Stimulated activated CD8-positive, alpha-beta memory T cell treated with anti-CD3 and anti-CD28 coated beads, Interleukin-4, amount 100 ng/mL, for 24 hours (primary cell): ENCODE results near the gene APOBEC3H.

ENCODE experiments used
- DNase-seq: peaks from one replicate; pipeline ENCODE4 v3.0.0-alpha.2; 2020; ENCODE audit warnings: low read depth

APOBEC3H gene

DNA sequence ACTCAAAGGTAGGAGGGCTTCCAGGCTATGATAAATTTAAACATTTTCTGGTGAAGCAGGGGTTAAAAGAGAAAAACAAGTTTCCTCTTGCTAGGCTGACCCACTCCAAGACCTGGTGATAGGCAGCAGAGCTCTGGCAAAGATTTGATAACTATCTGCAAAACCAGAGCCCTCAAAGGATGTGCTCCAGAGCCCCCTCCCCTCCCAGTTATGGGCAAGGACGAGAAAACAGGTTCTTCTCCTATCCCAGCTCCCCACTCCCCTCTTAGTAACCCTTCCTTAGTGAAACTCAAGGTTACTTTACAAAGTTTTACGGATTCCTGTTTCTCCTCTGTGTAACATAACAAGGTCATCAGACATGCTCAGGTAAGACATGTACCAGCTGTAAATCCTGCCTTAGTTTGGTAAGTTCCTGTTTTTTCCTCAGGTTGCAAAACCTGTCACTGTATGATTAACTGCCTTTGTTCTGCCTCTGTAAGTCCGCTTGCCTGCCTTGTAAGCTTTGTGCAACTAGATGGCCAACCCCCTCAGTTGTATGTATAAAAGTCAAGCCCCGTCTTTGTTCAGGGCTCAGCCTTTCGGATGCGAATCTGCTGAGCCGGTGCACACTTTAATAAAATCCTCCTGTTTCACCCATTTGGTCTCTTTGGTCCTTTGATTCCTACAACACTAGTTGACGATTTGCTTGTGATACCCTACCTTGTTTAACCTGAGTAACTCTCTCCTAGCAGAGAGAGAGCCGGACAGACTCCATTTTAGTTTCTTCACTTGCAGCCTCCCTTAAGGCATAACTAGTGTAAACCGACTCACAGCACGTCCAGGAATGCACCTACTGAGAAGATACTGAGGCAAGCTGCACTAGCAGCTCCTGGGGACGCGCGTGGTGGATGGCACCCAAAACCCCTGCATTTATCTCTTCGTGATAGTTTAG, 13.9 kb downstream of the APOBEC3H start:
- no peak for DNase-seq

DNA sequence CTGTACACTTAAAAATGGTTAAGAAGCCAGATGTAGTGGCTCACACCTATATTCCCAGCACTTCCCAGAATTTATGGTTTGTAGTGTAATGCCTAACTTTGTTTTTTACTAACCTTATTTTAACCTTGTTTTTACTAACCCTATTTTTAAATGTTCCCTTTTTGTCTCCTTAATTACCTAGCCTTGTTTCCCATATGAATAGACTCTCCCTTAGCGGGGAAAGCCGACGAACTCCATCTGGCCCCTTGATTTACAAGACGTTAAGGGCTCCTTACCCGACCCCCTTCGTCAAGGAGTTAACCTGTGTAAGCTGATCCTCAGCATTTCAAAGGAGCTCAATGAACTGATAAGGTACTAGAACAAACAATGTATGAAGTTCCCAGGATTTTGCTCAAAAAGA, 17.1 kb downstream of the APOBEC3H start:
- DNase-seq: no peak

DNA sequence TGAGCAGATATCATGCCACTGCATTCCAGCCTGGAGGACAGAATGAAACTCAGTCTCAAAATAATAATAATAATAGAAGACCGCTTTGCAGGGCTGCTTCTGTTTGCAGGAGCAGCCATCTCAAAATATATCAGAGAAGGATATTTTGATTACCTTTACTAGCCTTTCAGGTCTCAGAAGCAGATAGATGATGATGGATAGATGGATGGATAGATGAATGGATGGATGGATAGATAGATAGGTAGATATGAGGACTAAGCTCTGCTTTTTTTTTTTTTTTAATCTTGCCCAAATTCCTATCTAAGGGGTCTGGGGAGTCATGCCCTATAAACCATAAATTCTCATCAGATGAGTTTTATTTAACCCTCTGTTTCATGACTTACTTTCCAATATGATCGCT, 18.5 kb downstream of the APOBEC3H start:
- DNase-seq: no peak

DNA sequence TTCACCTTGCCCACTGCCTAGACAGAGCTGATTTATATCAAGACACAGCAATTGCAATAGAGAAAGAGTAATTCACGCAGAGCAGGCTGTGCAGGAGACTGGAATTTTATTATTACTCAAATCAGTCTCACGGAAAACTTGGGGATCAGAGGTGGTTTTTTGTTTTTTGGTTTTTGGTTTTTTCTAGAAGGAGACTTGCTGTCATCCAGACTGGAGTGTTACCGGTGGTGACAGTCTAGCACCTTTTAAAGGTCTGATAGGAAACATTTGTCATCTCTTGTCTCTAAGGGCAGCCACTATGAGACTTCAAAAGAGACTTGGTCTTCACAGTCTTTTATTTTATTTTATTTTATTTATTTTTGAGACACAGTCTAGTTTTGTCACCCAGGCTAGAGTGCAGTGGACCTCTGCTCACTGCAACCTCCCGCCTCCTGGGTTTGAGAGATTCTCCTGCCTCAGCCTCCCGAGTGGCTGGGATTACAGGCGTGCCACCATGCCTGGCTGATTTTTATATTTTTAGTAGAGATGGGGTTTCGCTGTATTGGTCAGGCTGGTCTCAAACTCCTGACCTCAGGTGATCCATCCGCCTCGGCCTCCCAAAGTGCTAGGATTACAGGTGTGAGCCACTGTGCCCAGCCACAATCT, 19.1 kb downstream of the APOBEC3H start:
- no peak for DNase-seq

DNA sequence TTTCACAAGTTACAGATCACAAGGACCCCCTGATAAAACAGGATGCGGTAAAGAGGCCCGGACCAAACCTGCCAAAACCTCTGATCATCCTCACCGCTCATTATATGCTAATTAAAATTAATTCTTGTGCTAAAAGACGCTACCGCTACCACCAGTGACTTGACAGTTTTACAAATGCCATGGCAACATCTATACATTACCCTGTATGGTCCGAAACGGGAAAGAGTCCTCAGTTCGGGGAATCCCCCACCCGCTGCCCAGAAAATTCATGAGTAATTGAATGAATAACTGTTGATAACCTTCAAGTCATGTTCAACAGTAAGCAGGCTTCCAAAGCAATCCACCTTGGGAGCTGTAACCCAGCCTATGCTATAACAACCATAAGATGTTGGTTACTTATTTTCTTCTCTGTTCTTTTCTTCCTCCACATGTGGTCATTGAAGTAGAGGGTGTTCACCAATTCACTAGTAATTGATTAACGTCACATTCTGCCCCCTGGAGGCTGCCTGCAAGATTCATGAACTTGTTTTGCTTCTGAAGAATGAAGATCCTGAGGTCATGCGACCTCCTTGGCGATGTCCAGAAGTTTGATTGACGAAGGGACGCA, 20.6 kb downstream of the APOBEC3H start:
- DNase-seq: peak; percentile 62

DNA sequence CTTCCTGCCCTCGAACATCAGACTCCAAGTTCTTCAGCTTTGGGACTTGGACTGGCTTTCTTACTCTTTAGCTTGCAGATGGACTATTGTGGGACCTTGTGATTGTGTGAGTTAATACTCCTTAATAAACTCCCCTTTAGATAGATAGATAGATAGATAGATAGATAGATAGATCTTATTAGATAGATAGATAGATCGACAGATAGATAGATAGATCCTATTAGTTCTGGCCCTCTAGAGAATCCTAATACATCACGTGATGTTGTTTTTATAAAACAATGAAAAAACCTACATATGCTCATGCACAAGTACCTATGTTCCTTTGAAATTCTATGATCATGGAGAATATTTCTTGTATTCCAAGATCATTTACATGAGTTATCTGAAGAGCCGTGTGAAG, 23.9 kb downstream of the APOBEC3H start:
- no peak for DNase-seq

DNA sequence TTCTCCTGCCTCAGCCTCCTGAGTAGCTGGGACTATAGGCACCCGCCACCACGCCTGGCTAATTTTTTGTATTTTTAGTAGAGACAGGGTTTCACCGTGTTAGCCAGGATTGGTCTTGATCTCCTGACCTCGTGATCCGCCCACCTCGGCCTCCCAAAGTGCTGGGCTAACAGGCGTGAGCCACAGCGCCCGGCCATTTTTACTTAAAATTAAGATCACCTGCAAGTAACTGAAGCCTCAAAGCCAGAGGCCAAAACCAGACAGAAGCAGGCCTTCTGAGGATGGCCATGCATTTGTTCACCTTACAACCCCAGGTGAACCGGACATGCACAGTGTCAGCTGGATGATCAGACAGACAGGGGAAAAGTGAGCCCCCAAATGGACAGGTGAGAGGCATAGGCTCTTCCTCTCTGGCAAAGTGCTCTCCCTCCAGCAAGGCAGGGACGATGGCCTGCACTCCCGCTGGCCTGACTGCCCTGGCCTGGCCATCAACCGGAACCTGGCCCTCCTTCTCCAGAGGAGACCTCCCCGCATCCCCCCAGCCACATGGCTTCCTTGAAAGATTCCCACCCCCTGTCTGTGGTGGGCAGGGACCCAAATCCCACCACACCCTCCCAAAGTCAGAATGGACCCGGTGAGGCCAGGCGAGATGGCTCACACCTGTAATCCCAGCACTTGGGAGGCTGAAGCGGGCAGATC, 25.9 kb downstream of the APOBEC3H start:
- no peak for DNase-seq

DNA sequence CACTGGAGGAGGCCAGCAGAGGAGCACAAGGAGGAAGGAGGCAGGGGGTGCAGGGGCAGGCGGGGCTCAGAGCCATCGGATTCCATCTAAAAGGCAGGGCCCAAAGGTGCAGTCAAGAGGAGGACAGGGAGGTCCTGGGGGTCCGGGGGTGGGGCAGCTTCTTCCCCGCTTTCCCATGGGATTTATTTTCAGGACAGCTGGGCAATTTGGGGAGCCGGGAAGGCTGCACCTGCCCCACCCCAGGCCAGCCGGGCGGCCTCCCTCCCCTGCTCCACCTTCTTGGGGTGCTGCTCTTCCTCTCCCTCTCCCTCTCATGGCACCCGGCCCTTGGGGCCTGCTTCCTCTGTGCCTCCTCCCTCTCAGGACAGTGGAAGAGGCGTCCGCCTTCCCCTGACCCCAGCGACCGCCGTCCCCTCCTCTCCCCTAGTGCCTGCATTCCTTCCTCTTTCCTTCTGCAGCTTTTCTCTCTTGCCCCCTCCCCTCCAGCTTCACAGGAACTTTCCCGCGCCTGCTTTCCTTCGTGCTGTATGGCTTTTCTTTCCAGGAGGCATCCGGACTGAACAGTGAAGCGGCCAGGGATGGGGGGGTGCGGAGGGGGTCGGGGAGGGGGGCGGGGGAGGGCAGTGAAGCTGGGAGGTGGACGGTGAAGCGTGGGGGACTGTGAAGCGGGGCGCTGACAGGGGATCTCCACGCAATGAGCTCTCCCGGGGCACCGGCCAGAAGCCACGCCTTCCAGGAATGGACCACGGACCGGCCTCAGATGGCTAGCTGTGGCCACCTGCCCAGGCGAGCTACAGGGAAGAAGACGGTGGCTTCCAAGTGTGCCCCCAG, 26.9 kb downstream of the APOBEC3H start:
- no peak for DNase-seq

DNA sequence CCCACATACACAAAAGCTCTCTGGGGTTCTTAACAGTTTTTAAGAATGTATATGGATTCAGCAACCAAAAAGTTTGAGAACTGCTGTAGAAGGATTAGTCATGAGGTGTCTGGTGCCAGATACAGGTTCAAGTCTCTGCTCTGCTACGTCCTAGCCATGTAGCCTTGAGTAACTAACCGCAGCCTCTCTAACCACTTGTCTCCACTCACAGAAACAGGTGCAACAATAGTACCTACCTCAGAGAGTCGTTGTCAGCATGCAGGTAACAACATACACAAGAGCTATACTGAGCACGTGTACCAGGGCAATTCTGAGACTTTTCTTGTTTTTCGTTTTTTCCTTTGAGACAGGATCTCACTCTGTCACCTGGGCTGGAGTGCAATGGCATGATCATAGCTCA, 28.6 kb downstream of the APOBEC3H start:
- no peak for DNase-seq

DNA sequence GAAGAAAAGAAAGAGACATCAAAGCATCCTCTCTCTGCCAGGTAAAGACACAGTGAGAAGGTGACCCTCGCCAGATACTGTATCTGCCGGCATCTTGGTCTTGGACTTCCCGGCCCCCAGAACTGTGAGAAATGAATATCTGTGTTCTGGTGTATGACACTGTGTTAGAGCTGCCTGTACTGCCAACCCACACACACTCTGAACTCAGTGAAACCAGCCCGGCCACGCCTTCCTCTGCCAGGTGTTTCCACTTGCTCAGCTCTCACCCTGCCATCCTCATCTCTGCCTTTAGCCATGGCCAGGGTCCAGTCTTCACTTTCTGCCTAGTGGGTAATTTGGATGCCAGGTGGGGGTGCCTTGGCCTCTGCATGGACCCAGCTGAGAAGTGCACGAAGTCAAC, 31.5 kb downstream of the APOBEC3H start:
- DNase-seq: no peak

DNA sequence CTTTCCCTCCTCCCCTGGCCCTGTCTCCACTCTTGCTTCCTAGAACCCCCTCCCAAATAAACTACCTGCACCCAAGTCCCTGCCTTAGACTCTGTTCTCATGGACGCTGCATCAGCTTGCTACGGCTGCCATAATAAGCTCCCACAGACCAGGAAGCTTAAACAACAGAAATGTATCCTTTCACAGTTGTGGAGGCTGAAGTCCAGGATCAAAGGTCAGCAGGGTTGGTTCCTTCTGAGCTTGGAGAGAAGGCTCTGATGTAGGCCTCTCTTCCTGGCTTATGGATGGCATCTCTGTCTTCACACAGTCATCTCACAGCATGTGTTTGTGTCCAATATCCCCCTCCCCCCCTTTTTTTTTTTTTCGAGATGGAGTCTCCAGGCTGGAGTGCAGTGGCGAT, 32.0 kb downstream of the APOBEC3H start:
- DNase-seq: no peak

DNA sequence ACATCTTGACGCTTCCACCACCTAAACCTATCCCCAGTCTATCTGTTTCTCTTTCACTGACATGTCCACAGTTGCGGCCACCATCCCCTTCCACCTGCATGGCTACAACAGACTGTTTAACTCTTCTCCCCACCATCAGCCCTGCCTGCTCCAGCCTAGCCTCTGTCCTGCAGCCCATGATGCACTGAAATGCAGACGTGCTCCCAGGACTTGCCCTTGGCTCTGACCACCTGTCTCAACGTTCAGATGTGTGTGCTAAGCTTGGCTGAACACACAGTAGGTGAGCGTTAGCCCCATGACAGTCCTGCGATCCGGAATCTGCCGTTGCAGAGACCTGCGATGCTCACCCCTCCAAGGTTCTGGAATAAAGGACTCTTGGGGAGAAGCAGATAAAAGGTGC, 32.7 kb downstream of the APOBEC3H start:
- no peak for DNase-seq

DNA sequence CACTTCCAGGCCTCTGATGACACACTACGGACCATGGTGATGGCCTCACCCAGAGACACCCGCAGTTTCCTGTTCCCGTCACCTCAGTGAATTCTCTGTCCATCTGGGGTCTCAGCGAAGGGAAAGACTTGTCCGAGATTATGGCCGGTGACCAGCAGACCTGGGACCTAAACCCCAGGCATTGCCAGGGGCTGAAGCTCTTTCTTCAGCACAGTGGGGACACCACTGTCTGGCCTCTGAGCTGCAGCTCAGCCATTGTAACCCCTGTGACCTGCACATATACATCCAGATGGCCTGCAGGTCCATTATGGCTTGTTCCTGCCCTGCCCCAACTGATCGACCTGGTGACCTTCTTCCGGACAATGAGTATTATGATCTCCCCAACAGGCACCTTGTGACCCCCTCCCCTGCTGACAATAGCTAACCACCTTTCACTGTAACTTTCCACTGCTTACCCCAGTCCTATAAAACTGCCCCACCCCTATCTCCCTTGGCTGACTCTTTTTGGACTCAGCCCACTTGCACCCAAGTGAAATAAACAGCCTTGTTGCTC, 33.2 kb downstream of the APOBEC3H start:
- no peak for DNase-seq

DNA sequence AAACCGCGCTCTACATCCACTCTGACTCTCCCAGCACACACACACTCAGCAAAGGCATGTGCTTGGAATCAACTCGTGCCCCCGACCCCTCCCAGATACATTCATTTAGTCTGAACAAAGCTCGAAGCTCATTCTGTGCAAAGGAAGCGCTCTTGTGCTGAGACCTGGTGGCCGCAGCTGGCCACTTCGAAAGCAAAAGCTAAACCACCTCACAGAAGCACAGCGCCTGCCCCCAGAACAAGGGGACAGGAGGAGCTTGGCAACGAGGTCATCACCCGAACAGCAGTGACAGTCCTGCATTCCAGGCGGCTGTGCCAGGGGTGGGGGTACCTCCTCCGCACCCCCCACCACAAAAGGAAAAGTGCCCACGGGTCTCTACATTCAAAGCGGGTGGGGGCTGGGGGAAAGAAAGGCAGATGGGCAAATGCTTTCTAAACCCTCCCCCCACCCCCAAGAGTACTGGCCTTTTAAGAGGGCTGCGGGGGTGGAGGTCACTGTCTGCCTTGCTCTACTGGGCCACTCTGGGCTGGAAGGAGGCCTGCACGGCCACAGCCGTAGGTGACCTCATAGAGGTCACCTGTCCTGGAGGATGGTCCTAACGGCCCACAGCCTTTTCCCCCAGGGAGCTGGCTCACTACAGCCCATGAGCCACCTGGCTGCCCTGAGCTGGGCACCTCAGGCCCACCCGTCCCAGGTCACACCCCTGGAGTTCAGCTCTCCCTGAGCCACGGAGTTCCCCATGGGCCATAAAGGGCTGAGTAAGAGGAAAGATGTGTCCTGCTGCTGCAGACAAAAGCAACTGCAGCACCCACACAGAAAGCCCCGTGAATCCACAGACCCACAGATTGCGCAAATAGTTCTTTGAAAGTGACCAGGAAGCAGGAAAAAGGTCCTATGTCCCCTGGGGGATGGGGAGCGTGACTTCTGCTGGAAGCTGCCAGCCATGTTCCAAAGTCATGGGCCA, 34.1 kb downstream of the APOBEC3H start:
- DNase-seq: no peak

DNA sequence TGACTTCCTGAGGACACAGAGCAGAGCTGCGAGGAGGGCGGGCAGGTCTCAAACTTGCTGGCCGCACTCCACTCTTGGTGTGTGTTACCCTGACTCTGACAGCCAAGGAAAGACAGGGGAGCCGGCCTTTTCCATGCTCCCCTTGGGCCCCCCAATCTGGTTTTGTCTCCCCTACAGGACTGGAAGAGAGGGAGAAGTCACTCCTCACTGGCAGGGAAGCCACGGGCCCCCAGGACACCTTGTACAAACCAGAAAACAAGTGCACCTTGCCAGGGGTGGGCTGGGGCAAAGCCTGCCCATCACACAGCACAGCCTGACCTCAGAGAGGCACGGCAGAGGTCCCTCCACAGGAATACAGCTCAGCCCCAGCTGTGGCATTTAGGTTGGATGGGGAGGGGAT, 35.2 kb downstream of the APOBEC3H start:
- no peak for DNase-seq

DNA sequence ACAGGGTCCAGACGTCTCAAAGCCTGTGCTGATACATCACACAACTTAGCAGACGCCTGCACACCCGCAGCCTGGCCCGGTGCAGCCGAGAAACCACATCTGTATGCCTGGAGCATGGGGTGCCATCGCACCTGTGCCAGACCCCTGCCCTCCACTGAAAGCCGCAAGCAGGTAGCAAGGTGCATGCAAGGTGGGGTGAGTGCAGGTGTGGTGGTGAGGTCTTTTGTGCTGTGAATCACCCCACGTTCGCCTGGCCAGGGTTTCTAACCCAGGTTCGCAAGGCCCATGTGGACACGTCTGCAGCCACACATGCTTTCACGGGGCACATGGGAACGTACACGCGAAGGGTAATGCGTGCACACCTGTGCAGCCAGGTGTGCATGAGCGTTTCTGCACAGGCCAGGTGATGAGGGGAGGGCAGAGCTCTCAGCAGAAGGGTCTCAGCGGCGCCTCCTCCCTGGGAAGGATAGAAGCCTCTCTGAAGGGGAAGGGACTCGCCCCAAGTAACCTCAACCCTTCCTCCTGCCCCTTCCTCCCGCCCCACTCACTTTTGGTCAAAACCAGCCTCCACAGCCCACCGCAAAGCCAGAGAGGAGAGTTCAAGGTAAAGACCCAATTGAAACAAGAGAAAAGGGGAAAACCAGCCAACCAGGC, 36.0 kb downstream of the APOBEC3H start:
- DNase-seq: no peak

DNA sequence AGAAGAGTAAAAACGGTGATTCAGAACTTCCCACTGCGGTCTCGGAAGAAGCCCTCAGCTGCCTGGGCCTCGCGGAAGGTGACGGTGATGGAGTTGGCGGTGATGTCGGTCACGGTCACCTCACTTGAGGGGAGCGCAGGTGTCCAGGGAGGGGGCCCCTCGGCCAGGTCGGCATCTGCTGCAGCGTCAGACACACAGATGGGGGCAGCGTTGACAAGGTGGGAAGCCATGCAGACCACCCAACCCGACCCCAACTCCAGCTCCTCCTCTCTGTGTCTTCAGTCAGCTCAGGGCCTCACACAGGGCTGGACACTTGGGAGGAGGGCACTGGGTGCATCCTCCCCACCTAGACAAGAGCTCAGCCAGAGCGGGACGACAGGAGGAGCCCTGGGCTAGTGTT, 36.8 kb downstream of the APOBEC3H start:
- DNase-seq: no peak

DNA sequence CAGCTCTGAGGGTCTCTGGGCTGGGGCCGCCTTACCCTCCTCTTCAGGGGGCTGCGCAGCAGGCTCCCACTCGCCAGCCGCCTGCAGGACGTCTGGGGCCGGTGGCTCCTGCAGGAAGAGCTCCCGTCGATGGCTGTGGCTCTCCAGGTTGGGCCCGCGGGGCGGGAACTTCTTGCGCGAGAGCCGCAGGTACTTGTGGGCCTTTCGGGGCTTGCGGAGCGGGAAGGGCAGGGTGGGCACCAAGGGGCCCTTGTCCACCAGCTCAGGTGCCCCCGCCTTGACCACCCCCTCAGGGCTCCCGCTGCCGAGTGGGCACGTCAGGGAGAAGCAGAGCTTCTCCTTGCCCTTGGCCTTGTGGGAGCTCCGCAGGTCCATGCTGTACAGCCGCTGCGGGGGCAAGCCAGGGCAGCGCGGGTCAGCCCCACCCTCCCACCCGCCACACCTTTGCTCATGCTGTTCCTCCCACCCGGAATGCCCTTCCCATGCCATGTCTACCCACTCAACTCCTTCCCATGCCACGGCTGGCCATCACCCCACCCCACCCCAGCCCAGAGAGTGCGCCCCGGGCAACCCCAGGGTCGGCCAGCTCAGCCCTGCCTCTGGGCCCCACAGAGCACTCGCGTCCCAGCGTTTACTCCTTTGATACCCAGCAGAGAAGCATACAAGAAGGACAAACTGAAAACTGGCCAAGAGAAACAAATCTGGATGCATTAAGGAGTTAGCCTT, 37.5 kb downstream of the APOBEC3H start:
- no peak for DNase-seq
